Endometrial microvascular endothelial cells (primary cell): ENCODE measurements around the gene PRR35. TPM values are rescaled to one million over a fixed set of nuclear protein-coding genes. Genes with fewer than 3 reads are reported as not detected.

Experiments used
- in situ Hi-C: cut with HindIII; loops from 2 replicates; pipeline ENCODE4 v1.10.0; 2017; ENCODE audit warnings: low sequenced_read_pairs, low pct_unique_long_range_greater_than_20kb; ENCODE audit errors: inconsistent ontology term
- total RNA-seq: library from RNA; depleted of rRNA; stranded (reverse); fragments of >200 nt; gene quantifications from one replicate; pipeline ENCODE4 v1.2.3, GENCODE V29; 2015; ENCODE audit errors: inconsistent ontology term

PRR35 gene
- not detected for total RNA-seq

DNA sequence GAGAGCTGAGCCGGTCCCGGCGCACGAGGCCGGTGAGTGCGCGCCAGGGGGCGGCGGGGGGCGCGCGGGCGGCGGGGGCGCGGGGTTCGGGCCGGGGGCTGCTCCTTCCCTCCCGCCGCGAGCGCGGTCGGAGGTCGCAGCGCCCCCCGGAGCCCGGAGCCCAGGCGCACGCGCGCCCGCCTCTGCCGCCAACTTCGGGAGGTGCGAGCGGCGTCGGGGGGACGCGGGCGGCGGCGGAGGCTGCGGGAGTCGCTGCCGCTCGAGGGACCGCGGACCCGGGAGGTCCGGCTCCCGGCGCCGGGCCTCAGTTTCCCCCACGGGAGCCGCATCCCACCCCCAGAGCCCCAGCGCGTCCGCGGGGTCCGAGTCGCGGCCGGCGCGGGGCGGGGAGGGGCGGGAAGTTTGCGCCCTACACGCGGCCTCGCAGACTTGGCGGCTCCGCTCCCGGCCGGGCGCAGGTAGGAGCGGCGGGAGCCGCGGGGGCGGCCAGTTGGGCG, at the start of gene PRR35:
PRR35 (plus strand) TSS at position 191 of the 497 bp plus-strand sequence. CDS start 2,901 bp downstream, outside the sequence.
- in situ Hi-C loops, result no loop called here

DNA sequence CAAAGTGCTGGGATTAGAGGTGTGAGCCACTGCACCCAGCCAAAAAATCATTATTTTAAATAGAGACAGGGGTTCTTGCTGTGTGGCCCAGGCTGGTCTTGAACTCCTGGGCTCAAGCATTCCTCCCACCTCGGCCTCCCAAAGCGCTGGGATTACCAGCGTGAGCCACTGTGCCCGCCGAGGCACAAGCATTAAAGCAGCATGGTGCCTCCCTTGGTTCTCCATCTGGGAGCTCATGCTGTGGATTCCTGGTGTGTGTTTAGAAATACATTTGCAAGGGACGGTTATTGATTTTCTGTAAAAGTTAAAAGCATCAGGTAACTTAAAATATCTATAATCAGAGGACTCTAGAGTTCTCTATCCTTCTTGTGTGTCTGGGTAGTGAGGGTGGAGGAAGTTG, 47.4 kb upstream of the PRR35 start:
- in situ Hi-C loops, result no loop called here

GRCh38 chr16:513950-514349, 46.2 kb upstream of the PRR35 start:
- in situ Hi-C loops, result no loop called here

GRCh38 chr16:515175-515938, 44.8 kb upstream of the PRR35 start:
- in situ Hi-C loops, result no loop called here

GRCh38 chr16:515939-516226, 44.3 kb upstream of the PRR35 start:
- in situ Hi-C loops, result no loop called here

DNA sequence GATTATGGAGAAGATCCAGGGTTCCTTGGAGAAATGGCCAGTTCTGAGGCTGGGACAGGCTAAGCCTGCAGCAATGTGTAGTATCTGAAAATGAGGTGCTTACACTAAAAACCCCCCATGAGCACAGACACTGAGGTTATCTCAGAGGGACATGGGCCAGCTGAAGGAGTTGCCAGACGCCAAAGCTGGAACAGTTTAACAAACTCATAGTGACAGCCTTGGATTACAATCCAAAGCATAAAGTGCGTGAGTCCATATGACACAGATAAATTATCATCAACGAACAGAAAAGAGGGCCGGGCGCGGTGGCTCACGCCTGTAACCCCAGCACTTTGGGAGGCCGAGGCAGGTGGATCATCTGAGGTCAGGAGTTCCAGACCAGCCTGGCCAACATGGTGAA, 43.9 kb upstream of the PRR35 start:
- in situ Hi-C loops, result no loop called here

- in situ Hi-C loops, result no loop called here
These were observed 41.3 kb upstream of the PRR35 start for GRCh38 chr16:518858-519257.

- in situ Hi-C loops, result no loop called here
These were observed 40.8 kb upstream of the PRR35 start for GRCh38 chr16:519425-519824.

- in situ Hi-C loops, result no loop called here
These were observed 40.1 kb upstream of the PRR35 start for GRCh38 chr16:519841-520687.

GRCh38 chr16:520847-521246, 39.3 kb upstream of the PRR35 start:
- in situ Hi-C loops, result no loop called here

GRCh38 chr16:521381-522210, 38.6 kb upstream of the PRR35 start:
- in situ Hi-C loops, result no loop called here

DNA sequence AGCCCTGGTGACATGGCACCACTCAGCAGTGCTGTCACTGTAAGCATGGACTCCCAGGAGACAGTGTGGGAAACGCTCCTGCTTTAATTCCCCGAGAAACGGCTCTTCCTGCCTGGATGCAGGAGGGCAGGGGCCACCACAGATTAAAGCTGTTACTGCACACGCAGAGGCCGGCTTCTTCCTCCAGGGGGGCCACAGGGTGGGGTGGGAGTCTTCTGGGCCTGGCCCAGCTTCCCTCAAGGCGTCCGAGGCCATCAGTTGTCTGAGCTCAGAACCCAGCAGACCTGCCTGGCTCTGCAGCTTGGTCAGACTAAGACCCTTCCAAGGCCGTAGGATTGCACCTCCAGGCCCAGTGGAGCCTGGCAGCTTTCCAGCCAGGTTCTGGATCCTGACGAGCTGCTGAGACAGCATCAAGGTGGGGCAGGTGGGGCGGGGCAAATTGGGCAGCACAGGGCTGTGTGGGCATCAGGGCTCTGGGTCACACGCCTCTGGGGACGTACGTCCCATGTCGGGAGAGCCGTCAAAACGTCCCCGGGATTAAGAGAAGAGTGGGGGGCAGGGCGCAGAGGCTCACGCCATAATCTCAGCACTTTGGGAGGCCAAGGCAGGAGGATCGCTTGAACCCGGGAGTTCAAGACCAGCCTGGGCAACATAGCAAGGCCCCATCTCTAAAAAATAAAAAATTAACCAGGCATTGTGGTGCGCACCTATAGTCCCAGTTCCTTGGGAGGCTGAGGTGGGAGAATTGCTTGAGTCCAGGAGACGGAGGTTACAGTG, 37.7 kb upstream of the PRR35 start:
- in situ Hi-C loops, result no loop called here

GRCh38 chr16:523097-523741, 37.0 kb upstream of the PRR35 start:
- in situ Hi-C loops, result no loop called here

DNA sequence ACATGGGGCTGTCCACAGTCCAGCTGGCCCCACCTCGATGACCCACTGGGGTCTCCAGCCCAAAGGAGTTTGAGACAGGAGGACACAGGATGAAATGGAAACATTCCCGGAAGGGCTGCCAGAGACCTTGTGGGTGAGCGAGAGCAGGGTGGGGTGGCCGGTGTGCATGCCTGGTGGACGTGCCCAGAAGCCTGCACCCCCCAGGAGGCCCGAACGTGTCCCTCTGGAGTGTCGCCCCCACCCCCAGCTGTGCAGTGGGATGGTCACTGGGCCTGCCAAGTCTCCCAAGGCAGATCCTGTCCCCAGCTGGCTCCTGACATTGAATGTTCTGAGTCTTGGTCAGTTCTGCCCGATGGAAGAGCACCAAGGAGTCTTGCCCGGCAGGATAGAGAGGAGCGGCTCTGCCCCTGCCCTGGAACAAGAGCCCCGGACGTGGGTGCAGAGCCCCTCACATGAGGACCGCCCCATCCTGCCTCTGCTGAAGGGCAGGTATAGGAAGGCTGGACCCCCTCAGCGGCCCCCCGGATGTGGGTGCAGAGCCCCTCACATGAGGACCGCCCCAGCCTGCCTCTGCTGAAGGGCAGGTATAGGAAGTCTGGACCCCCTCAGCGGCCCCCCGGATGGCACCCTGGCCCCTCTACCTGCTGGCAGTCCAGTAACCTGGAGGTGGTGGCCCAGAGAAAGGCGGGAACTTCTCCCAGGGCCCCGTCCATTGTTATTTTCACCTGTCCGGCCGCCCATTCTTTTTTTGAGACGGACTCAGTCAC, 35.7 kb upstream of the PRR35 start:
- in situ Hi-C loops, result no loop called here

DNA sequence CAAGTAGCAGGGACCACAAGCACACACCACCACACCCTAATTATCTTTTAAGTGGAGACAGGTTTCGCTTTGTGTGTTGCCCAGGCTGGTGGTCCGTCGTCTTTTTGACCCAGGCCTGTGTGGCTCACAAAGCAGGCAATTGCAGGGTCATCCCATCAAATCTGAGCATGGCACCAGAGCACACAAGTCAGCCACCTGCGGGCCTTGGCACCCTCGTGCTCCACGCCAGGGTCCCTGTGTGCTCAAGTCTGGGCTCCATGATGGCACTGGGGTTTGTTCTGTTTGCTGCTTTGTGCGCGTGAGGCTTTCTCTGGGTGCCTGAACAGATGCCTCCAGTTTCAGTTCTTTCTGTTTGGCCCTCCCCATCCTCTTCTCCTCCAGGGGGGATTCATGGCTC, 35.1 kb upstream of the PRR35 start:
- in situ Hi-C loops, result no loop called here

GRCh38 chr16:525520-526180, 34.5 kb upstream of the PRR35 start:
- in situ Hi-C loops, result no loop called here
